OCI-LY7 (cell line): ENCODE data around the gene MEF2B.

Experiments used
- CTCF ChIP-seq: fragments of 200-600 bp; sonication (generic); conservative IDR thresholded peaks from 2 replicates; pipeline ENCODE4 v1.5.1; 2014; ENCODE audit warnings: mild to moderate bottlenecking, antibody characterized with exemption, low read length, moderate library complexity, mixed read lengths
- EZH2phosphoT487 ChIP-seq: fragments of 200-600 bp; sonication (generic); IDR thresholded peaks from 2 replicates; pipeline ENCODE4 v1.6.1; 2018; ENCODE audit warnings: low read depth, borderline replicate concordance, mild to moderate bottlenecking, mixed run types, antibody characterized with exemption, low read length, moderate library complexity, mixed read lengths

GRCh38 chr19:19215792-19216191, 45.7 kb upstream of the MEF2B start:
- TF ChIP-seq CTCF (no peak), EZH2phosphoT487 (no peak)
